Spleen (tissue), 11 donors: ENCODE data around the gene PIGU. TPM values are rescaled to one million over a fixed set of nuclear protein-coding genes. Genes with fewer than 3 reads are reported as not detected.

Experiments
- DNase-seq: peaks from one replicate; pipeline ENCODE4 v3.0.0-alpha.2; 2020
- H3K27ac ChIP-seq, 8 donors: fragments of 200-600 bp; sonication (generic) in 7 of 8; 1 replicate in 4 of 8; 2 replicates in 4 of 8; pipeline versions ENCODE4 v1.5.0 to v1.8.0; 2016 to 2021; ENCODE audit warnings: inconsistent platforms in 4 of 8, mild to moderate bottlenecking in 4 of 8, moderate library complexity in 1 of 8
- H3K27me3 ChIP-seq, 7 donors: fragments of 200-600 bp; sonication (generic) in 6 of 7; replicated peaks in 1 of 7; 1 replicate in 4 of 7; 2 replicates in 3 of 7; pipeline versions ENCODE4 v1.5.0 to v1.8.0; 2016 to 2021; ENCODE audit warnings: inconsistent platforms in 3 of 7, mild to moderate bottlenecking in 1 of 7
- H3K36me3 ChIP-seq, 6 donors: fragments of 200-600 bp; sonication (generic) in 5 of 6; 1 replicate in 4 of 6; 2 replicates in 2 of 6; pipeline versions ENCODE4 v1.5.0 to v1.8.0; 2016 to 2021; ENCODE audit warnings: inconsistent platforms in 2 of 6
- H3K4me1 ChIP-seq, 6 donors: fragments of 200-600 bp; sonication (generic) in 5 of 6; 1 replicate in 3 of 6; 2 replicates in 3 of 6; pipeline versions ENCODE4 v1.5.0 to v1.8.0; 2016 to 2021; ENCODE audit warnings: inconsistent platforms in 3 of 6
- H3K4me3 ChIP-seq, 8 donors: fragments of 200-600 bp; sonication (generic) in 7 of 8; 1 replicate in 4 of 8; 2 replicates in 4 of 8; pipeline versions ENCODE4 v1.5.0 to v1.8.0; 2016 to 2021; ENCODE audit warnings: inconsistent platforms in 4 of 8, mild to moderate bottlenecking in 4 of 8, moderate library complexity in 2 of 8
- H3K9me3 ChIP-seq, 8 donors: fragments of 200-600 bp; sonication (generic) in 7 of 8; 1 replicate in 4 of 8; 2 replicates in 4 of 8; pipeline versions ENCODE4 v1.5.0 to v1.8.0; 2016 to 2021; ENCODE audit warnings: inconsistent platforms in 4 of 8
- POLR2A ChIP-seq, 3 donors: fragments of 450-650 bp; IDR thresholded peaks; one replicate each; pipeline ENCODE4 v1.5.1; 2017; ENCODE audit warnings: antibody characterized with exemption in 3 of 3, mild to moderate bottlenecking in 1 of 3
- POLR2AphosphoS5 ChIP-seq, 3 donors: sonication (generic); formaldehyde crosslinking; IDR thresholded peaks; one replicate each; pipeline ENCODE4 v1.5.1; 2017; ENCODE audit warnings: antibody characterized with exemption in 3 of 3
- WGBS, 5 donors: extraction: QIAGEN DNeasy Blood & Tissue Kit in 3 of 5; methylation state at CpG; one replicate each; pipeline versions ENCODE4 v1.1.5 to v1.1.7; 2013 to 2018; 5-methylcytosine and 5-hydroxymethylcytosine counted together
- intact Hi-C: fragments of 100-400 bp; cut with DNase I; formaldehyde crosslinking; loops from one replicate; pipeline ENCODE4 v1.15.0; 2023; ENCODE audit warnings: low total_unique reads
- polyA plus RNA-seq, 3 donors: library from polyadenylated mRNA; stranded (reverse); fragments of 200-250 nt; gene quantifications; one replicate each; pipeline ENCODE4 v1.2.1, GENCODE V29; 2013
- total RNA-seq, 7 donors: library from RNA; depleted of rRNA in 3 of 7; stranded (reverse); fragments of >200 nt in 3 of 7; fragmentation: NEBNext Ultra II Directional in 4 of 7; extraction: Animal tissue kit (Norgen Biotek cat#: 25700) in 4 of 7; gene quantifications; one replicate each; pipeline versions ENCODE4 v1.1.0 to v1.2.1, GENCODE V29; 2016 to 2021
- TF ChIP-seq, protein P1 (sequence below), 11 experiments: fragments of 200-600 bp in 7 of 11; fragments of 450-650 bp in 4 of 11; sonication (generic) in 4 of 11; IDR thresholded peaks in 8 of 11; conservative IDR thresholded peaks in 3 of 11; 1 replicate in 7 of 11; 2 replicates in 4 of 11; pipeline versions ENCODE4 v1.4.0 to v1.8.0; 2016 to 2021; ENCODE audit warnings: antibody characterized with exemption in 11 of 11, inconsistent platforms in 4 of 11, mild to moderate bottlenecking in 1 of 11
- donor health status: healthy with polysubstance abuse.
- donor health status: DM: no; HTN: no; CAD: no; lungs with moderate emphysema.
- donor health status: DM: no; HTN: no; CAD: no.
- donor health status: Bipolar disorder and iron deficiency.
- donor health status: healthy.
- donor health status: DM: no; HTN: no; CAD: no.
- donor health status: DM: yes; HTN: yes; CAD: no.

The PIGU gene
- total and polyA plus RNA-seq, 10 donors, result 10.0 to 20.4 (median 14.5) TPM

DNA sequence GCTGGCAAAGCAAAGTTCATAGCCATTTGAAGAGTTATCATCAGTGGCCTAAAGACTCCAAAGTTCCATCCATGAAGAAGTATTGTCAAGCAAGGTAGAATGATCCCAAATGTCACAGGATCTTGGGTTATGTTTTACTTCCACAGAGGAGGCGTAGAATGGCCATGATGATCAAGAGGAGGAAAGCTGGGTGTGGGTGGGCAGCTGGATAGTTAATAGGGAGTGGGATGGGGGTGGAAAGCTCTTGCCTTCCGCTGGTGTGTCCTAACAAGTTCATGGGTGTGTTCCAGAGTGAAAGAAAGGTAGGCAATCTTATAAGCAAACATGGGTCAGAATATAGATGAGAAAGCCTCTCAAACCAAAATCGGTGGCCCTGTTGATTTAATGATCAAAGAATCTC, 38.4 kb downstream of the PIGU start:
- Histone ChIP-seq H3K9me3 (no peaks in the 10 kb centered on the region), H3K4me3 (no peak overlapping the region), H3K36me3 (peaks cover 0 to 76% (median 23%) of the 10 kb centered on the region in 6 donors), H3K27ac (no peak overlapping the region), H3K4me1 (no peaks in the 10 kb centered on the region), H3K27me3 (no peaks in the 10 kb centered on the region)
- intact Hi-C loops, result no loop called here
- DNase-seq, result no peak
- TF ChIP-seq POLR2A (IDR thresholded peaks at IDR 0.05) (no peak), POLR2AphosphoS5 (IDR thresholded peaks at IDR 0.05) (no peak)
- TF ChIP-seq, protein P1, sequence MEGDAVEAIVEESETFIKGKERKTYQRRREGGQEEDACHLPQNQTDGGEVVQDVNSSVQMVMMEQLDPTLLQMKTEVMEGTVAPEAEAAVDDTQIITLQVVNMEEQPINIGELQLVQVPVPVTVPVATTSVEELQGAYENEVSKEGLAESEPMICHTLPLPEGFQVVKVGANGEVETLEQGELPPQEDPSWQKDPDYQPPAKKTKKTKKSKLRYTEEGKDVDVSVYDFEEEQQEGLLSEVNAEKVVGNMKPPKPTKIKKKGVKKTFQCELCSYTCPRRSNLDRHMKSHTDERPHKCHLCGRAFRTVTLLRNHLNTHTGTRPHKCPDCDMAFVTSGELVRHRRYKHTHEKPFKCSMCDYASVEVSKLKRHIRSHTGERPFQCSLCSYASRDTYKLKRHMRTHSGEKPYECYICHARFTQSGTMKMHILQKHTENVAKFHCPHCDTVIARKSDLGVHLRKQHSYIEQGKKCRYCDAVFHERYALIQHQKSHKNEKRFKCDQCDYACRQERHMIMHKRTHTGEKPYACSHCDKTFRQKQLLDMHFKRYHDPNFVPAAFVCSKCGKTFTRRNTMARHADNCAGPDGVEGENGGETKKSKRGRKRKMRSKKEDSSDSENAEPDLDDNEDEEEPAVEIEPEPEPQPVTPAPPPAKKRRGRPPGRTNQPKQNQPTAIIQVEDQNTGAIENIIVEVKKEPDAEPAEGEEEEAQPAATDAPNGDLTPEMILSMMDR (IDR thresholded peaks at IDR 0.05 in 8 of 11, conservative IDR thresholded peaks at IDR 0.05 in 3 of 11), result no peak
- 90 to 97% (median 94%) methylated on average over 3 of the region's 3 CpGs for WGBS, 5 donors

DNA sequence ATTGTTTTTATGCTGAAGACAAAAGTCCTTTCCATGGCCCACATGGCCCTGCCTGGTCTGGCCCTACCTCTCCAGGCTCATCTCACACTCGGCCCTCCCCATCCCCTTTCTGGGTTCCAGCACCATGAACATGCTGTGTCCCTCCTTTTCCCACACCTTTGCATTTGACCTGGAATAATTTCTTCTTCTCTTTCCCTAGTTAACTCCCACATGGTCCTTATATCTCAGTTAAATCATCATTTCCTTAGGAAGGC, 38.9 kb downstream of the PIGU start:
- H3K4me3 ChIP-seq, result no peak overlapping the region
- 89 to 100% (median 96%) methylated on average over 1 of the region's 1 CpG for WGBS, 5 donors

DNA sequence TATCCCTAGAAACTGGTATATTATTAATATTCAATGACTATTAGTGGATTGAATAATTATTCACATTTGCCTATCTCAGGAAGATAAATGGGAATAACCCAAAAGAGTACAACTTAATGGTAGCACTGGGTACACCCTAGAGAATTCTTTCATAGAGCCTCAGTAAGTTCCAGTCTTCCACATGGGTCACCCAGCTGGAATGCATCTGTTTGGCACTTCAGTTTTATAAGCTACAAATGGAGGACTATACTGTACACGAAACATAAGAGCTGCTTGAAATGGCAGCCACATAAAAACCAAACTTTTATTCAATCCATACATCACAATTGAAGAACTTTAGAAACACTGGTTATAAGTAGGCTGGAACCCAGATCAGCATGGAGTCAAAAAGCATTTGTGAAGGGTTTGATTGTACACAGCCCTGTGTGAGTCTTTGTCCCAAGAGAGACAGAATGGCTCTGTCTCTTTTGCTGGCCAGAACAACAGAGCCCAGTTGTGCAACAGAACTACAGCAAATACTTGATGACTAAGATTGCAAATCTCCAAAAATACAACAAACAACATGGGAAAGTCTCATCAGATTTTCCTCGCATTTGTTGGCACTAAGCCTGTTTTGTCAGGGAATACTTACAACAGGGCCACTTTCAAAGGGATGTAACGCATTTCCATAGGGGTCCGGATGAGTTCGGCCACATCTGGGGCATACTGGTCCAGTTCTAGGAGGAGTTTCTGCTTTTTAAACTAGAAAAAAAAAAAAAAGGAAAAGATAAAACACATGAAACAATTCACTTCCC, 39.5 kb downstream of the PIGU start:
- Histone ChIP-seq H3K9me3 (no peaks in the 10 kb centered on the region), H3K4me3 (no peak overlapping the region), H3K27ac (no peak overlapping the region), H3K36me3 (peaks cover 0 to 83% (median 32%) of the 10 kb centered on the region in 6 donors), H3K27me3 (no peaks in the 10 kb centered on the region), H3K4me1 (no peaks in the 10 kb centered on the region)
- TF ChIP-seq, protein P1 (IDR thresholded peaks at IDR 0.05 in 8 of 11, conservative IDR thresholded peaks at IDR 0.05 in 3 of 11), result no peak
- TF ChIP-seq POLR2AphosphoS5 (IDR thresholded peaks at IDR 0.05) (no peak), POLR2A (IDR thresholded peaks at IDR 0.05) (no peak)
- 90 to 97% (median 92%) methylated on average over 5 of the region's 5 CpGs for WGBS, 5 donors
- intact Hi-C loops, result no loop called here
- DNase-seq, result no peak

More for the DNA sequence above, 38.9 kb downstream of the PIGU start:
- intact Hi-C loops, result no loop called here
- Histone ChIP-seq H3K4me1 (no peaks in the 10 kb centered on the region), H3K9me3 (no peaks in the 10 kb centered on the region), H3K36me3 (peaks cover 0 to 77% (median 27%) of the 10 kb centered on the region in 6 donors), H3K27me3 (no peaks in the 10 kb centered on the region), H3K27ac (no peak overlapping the region)
- TF ChIP-seq POLR2AphosphoS5 (IDR thresholded peaks at IDR 0.05), result no peak
- TF ChIP-seq, protein P1 (IDR thresholded peaks at IDR 0.05 in 8 of 11, conservative IDR thresholded peaks at IDR 0.05 in 3 of 11), result no peak
- no peak for TF ChIP-seq POLR2A (IDR thresholded peaks at IDR 0.05)
- no peak for DNase-seq

DNA sequence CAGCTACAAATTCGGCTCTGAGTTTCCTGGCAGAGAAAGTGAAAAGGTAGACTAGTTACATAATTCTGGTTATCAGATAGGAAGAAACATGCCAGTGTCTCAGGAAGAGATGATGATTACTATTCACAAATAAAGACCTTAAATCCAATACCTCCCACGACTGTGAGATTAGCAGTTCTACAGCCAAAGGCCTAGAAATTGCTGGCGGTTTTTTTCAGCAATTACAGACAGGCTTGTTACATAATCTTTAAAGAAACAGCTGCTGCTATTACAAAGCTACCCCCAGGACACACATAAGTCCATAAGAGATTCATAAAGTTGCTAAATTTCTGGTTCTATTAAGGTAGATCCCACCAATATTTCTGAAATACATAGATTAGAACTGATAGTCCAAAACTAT, 40.2 kb downstream of the PIGU start:
- no peaks in the 10 kb centered on the region for H3K9me3 ChIP-seq
- no peaks in the 10 kb centered on the region for H3K27me3 ChIP-seq
- intact Hi-C loops, result no loop called here
- H3K4me3 ChIP-seq, result no peak overlapping the region
- H3K27ac ChIP-seq, result no peak overlapping the region
- no peaks in the 10 kb centered on the region for H3K4me1 ChIP-seq
- DNase-seq, result no peak
- WGBS, 5 donors, result 50 to 85% (median 65%) methylated on average over 3 of the region's 3 CpGs
- TF ChIP-seq, protein P1 (IDR thresholded peaks at IDR 0.05 in 8 of 11, conservative IDR thresholded peaks at IDR 0.05 in 3 of 11), result no peak
- TF ChIP-seq POLR2AphosphoS5 (IDR thresholded peaks at IDR 0.05), result no peak
- TF ChIP-seq POLR2A (IDR thresholded peaks at IDR 0.05), result no peak
- H3K36me3 ChIP-seq, result peaks cover 0 to 87% (median 35%) of the 10 kb centered on the region in 6 donors
